AG08396 (cell line): Measurements from ENCODE around the gene KRT37.
"Not testable (repeated sequence)": the region's sequence is repeated elsewhere in the genome, so short reads cannot be mapped to it uniquely, and the experiment has no call there.

ENCODE experiments used
- DNase-seq: peaks from one replicate; pipeline ENCODE4 v3.0.0; 2012; ENCODE audit warnings: low spot score, mixed read lengths

The KRT37 gene

DNA sequence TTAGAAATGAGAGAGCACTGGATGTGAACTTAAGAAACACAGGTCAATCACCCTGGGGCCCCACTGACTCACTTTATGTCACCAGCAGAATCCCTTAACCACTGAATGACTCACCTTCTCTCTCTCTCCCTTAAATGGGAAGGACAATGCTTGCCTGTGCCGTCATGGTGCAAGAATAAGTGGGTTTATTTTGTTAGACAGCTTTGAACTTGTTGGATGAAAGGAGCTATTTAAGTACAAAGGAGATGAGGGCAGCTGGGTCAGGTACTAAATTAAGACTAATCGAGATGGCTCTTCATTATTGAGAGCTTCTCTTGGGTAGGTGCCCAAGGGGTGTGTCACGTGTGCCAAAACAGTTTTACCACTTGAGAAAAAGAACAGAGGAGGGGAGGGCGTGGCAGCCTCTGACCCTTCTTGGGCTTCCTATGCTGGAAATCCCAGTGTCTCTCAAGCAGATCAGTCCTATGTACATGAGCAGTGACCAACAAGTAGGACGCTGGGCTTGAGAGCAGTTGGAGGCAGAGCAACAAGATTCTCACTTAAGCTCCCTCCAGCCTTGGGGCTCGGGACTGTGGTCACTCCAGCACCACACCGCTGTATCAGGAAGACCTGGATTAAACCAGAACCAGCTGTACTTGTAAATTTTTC lies 20.2 kb downstream of the KRT37 start:
- DNase-seq = peak; percentile 82

DNA sequence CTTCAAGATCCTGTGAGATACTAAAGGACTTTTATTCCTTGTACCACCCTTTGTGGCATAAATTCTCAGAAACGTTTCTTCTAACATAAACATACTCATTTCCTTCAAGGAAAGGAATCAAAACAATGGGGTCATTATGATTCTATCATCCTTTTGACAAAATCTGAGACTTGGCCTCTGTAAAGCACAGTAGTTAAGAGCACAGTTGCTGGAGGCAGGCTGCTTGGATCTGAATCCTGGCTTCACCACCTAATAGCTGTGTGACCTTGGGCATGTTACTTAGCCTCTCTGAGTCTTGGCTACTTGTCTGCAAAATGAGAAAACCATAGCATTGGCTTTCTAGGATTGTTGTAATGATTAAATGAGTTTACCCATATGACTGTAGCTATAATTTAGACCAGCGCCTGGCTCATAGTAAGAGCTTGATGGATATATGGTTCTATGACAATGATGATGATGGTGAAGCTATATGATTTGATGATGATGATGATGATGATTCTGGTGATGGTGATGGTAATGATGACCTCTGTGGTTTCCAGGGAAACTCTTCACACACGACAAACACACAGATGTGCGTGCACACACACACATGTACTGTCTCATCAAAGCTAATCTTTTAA lies 20.9 kb downstream of the KRT37 start:
- no peak for DNase-seq

DNA sequence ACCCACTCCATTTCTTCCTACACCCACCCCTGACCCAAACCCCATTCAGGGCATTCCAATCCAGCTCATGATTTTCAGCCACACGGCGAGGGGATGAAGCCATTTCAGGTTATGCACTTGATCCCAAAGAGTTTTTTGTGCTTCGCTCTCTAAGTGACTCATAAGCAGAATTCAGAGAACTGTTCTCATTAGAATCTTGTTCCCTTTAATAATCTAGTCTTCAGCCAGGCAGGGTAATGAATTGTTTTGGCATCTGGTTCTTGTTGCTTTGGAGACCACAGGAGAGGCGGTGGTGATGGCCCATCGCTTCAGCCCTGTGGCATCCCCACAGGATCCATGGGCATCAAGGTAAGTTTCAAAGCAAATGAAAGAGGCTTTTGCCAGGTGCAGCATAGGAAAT lies 22.2 kb downstream of the KRT37 start:
- no peak for DNase-seq

DNA sequence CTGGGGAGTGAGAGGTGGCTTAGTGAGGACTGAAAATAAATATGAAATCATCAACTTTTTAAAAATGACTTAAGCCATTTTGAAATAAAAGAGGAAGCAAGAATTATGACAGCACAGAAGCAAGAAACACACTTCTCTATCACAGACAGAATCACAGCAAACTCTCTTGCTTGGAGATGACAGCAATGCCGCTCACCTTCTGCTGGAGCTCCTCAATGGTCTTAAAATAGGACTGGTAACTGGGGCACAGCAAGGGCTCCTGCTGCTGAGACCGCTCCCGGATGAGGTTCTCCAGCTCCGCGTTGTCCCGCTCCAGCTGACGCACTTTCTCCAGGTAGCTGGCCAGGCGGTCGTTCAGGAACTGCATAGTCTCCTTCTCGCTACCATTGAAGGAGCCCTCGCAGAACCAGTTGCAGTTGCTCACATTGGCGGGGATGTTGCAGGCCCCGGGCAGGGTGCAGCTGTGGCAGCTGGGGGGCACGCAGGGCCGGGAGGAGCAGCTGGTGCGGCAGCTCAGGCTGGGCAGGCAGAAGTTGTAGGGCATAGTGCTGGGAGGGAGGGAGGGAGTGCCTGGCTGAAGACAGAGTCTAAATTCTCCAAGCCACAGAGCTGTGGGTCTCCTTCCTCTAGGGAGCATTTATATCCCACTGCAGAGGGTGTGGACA lies 27.3 kb downstream of the KRT37 start, which contains the start of gene KRT31:
TSS of gene KRT31 (minus strand) at position 613 of the 665 bp plus-strand sequence. CDS start at position 544, 69 bp downstream.
- DNase-seq = no peak

DNA sequence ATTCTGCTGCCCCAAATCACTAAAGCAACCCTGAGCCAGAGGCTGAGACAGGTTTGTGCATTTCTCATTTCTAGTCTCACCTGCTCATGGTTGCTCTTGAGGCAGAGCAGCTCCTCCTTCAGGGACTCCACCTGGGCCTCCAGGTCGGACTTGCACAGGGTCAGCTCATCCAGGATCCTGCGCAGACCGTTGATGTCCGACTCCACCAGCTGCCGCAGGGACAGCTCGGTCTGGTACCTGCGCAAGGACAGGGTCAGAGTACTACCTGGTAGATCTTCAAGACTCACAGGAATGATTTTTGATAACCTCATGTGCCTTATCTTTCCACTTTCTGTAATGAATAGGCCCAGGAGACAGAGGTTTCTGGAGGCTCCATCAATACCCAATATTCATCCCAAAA lies 28.0 kb downstream of the KRT37 start:
- DNase-seq = no peak

DNA sequence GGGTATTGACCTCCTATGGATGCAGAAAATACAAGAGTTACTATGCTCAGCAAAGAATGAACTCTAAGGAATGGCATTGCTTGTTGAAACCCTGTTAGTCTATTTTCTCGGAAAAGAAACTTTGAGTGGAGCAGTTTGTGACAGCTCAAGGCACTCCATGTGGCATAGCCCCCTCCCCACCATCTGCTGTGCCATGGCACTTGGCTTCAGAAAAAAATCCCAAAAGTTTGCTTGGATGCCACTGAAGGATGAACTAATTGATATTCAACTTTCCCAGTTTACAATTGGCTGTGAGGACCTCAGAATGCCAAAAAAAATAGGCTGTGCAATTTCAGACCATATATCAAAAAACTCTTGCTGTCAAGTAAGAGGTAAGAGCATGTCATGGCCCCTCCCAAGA lies 28.8 kb downstream of the KRT37 start:
- DNase-seq = no peak

DNA sequence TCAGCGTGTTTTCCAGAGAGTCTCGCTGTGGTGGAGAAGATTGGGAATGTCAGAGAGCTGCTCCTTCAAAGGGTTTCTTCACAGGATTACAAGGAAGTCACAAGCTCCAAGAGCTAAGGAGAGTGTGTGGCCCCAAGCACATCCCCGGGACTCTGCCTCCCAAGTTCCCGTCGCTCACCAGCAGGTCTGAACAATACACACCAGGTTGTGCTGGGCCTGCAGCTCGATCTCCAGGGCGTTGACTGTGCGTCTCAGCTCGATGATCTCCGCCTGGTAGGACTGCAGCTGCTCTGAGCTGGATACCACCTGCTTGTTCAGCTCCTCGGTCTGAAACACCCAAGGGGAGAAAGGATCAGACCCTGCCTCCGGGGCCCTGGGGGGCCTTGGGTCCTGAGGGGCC lies 29.3 kb downstream of the KRT37 start:
- not testable (repeated sequence) for DNase-seq

DNA sequence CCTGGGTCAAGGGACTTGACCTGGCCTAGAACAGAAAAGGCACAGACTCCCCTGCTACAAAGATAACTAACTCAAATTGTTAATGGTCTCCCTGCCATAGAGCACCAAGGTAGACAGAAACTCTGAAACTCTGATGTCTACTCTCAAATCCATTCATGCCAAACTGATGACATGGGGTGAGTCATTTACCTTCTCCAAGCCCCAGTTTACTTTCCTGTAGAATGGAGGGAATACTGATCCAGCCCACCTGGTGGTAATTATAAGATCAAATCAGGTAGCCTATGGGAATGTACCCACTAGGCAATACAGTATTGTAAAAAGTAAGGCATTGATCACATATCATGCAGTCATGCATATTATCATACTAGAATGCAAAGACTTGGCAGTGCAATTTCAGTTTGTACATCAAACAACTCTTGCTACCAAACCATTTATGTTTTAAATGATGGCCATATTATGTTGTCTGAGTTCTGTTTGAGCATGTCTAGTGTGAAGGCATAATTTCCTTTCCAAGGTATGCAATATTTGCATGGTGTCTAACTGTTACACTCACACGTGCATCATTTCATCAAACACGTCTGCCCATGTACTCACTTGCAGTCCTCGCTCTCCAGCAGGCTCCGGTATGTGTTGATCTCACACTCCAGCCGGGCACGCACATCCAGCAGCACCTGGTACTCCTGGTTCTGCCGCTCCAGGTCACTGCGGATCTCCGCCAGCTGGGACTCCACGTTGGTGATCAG lies 30.0 kb downstream of the KRT37 start:
- no peak for DNase-seq

DNA sequence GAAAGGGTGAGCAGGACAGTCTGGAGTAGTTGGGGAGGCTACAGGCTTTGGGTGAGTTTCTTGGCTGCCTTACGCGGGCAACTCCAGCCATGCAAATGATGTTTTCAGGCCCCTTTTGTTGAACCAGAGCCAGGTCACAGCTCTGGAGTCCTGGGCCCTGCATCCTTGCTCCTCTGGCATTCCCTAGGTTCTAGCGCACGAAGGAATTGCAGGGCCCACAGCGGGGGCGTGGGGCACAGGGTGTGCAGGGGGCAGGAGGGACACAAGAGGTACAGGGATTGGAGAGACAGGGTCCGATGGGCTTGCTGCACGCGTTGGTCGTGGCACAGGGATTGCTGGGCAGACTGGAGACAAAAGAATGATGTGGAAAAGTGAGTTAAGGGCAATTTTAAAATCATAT lies 30.6 kb downstream of the KRT37 start:
- no peak for DNase-seq

DNA sequence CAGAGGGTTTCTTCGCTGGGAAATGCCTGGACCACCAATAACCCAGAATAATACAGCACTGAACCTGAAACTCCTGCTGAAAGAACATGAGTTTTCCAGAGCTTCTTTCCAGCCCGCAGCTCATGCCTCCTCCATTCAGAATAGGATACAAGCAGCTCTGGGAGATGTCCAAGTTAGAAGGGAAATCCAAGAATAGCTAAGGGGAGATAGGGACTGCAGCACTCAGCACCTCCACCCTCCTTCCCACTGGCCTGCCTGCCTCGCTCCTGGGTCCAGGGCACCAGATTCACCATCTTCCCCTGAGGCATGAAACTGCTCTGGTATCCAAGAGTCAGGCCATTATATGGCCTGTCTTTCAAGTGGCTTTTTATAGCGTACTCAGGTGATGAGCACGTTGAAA lies 31.1 kb downstream of the KRT37 start:
- DNase-seq = no peak

DNA sequence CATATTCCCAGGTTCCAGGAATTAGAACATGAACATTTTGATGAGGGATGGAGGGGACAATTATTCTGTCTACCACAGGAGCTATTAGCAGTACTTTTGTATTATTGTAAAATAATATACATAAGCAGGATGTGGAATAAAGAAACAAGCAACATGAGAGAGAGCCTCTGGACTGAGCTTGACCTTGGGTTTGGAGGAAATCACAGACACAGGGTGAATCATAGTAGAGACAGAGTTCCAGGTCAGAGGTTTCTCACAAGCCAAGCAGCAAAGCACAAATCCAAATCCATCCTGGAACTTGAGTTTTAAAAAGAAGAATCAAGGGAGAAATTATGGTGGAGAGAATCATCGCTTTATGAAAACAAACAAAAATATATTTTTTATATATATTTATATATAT lies 32.1 kb downstream of the KRT37 start:
- peak; percentile 47 for DNase-seq

DNA sequence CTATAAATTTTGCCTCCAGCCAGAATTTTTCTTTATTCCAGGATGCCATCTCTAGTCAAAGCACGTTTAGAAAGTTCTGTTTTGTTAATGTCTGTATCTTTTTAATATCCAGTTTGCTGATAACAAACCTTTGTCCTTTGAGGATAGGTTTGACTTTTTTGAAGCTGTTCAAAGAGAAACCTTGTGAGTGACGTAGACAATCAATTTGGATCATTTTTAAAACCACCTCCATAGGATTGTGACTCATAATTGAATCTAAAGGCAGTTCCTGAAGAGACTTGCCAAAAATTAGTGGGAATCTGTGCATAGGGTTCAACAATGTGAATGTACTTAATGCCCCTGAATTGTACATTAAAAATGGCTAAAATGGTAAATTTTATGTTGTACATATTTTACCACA lies 32.9 kb downstream of the KRT37 start:
- no peak for DNase-seq

DNA sequence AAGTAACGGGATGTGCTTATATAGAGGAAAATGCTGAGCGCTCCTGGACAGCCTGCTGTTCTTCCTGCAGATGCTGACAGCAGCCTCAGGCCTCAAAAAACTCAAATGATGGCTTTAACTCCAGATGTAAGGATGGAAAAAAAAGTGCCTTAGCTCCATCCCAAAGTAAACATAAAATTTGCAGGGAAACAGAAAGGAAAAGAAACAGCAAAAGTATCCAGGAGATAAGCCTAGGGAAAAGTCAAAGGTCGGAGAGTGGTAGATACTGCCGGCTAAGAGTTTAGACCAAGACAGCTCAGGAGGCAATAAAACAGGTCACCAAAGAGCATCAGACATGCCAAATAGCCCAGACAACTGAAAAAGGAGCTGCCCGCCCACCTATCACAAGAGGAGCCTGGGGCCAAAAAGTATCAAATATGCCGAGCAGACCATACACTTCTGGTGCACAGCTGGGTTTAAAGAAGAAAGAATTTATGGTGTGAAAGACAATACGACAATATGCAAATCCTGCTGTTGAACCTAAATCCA lies 33.9 kb downstream of the KRT37 start:
- DNase-seq = no peak

DNA sequence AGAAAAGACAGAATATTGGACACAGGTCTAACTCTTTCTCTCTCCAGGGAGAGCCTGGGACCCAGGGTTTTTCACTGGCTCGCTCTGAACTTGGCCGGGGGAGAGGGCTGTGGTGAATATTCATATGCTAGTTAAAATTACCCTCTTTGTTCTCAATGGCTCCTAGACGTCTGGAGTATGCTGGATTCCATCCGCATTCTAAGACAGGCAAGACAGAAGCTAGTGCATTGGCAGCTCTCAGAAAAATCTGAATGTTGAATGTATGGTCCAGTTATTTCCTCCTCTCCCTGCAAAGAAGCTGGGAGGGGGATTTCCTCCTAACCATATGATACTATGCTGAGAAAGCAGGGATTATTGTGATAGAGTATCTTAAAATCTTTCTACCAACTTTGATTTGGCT lies 36.7 kb downstream of the KRT37 start:
- no peak for DNase-seq

DNA sequence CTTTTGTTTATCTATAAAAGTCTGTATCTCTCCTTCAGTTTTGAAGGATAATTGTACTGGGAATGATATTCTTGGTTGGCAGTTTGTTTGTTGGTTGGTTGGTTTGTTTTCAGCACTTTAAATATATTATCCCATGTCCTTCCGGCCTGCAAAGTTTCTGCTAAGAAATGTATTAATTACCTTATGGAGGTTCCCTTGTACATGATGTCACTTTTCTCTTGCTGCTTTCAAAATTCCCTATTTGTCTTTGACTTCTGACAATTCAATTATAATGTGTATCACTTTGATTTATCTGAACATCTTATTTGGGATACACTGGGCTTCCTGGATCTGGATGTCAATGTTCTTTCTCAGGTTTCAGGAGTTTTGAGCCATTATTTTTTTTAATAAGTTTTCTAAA lies 38.2 kb downstream of the KRT37 start:
- DNase-seq = no peak

DNA sequence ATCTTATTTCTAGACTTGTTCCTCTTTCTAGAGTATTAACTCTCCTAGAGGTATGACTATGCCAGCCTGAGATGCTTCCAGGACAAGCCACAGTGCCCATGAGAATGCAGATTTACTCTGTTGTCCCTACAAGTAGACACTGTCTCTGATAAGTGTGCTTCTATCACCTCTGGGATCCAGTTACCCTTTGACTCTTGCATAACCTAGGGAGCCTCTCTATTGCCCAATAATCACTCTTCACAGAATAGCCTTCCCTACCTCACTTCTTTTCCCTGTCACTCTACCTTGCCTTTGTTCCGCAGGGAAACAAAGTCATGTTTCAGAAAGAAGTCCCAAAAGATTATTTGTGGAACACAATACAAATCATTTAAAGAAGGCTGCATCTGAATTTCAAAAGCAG lies 40.7 kb downstream of the KRT37 start:
- DNase-seq = no peak

DNA sequence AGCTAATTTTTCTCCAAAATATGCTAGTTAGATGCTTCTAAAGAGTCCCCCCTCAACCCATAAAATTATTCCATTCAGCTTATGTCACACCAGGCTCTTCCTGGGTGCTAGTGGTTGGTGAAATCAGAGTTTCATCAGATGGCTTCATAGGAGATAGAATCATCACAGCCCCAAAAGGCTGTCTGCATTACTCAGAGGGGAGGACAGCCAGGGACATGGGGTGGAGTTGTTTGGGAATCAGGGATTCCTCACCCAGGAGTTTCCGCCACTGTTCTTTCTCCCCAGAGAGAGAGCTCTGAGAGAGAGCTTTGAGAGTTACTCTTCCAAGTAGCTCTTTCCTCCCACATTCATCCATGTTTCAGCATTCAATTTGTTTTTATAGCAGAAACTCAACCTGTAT lies 42.0 kb downstream of the KRT37 start:
- DNase-seq = peak; percentile 52

DNA sequence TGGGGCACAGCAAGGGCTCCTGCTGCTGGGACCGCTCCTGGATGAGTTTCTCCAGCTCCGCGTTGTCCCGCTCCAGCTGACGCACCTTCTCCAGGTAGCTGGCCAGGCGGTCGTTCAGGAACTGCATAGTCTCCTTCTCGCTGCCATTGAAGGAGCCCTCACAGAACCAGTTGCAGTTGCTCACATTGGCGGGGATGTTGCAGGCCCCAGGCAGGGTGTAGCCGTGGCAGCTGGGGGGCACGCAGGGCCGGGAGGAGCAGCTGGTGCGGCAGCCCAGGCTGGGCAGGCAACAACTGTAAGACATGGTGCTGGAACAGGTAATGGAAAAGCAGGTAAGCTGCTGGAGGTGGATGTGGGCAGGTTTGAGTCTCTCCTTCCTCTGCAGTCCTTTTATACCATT lies 42.4 kb downstream of the KRT37 start, which contains the start of gene KRT34:
TSS of gene KRT34 (minus strand) at position 364 of the 400 bp plus-strand sequence. CDS start at position 304, 60 bp downstream.
- not testable (repeated sequence) for DNase-seq

DNA sequence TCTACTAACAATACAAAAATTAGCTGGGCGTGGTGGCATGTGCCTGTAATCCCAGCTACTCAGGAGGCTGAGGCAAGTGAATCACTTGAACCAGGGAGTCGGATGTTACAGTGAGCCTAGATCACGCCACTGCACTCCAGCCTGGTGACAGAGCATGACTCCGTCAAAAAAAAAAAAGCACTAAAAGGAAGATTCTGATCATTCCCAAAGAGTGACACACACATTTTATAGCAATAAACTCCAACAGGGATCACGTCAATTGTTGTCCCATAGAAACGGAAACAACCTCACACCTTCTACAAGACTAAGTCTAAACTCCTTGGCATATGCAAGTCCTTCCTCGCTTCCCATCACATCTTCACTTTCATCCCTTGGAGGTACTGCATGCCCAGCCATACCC lies 44.3 kb downstream of the KRT37 start:
- peak; percentile 83 for DNase-seq

DNA sequence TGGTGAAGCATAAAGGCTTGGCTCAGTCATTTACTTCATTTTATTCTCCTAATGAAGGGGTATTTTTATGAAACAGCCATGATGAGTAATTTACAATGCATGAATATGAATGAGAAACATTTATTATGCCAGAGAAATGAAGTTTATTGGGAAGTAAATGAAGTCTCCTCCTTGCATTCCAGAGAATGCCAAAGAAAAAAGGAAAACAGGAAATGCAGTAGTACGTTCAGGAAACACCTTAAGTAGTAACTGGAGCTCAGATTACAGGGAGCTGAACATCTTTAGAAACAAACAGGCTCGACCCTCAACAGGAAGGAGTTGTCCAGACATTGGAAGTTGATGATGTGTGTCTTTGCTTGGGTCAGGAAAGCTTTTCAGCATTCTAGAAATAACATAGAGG lies 46.8 kb downstream of the KRT37 start:
- DNase-seq = no peak
